GM23338 (cell line): ENCODE results near the gene CPNE4. TPM values are rescaled to one million over a fixed set of nuclear protein-coding genes. Genes with fewer than 3 reads are reported as not detected.

Experiments
- ATAC-seq: fragments of 200-7000 bp; cut with Tn5 transposase; 3 replicates; pipeline ENCODE4 v1.9.1; 2020
- DNase-seq: peaks from one replicate; pipeline ENCODE4 v3.0.0-alpha.2; 2015; ENCODE audit warnings: low spot score
- H2AFZ ChIP-seq: fragments of 200-600 bp; sonication (generic); 2 replicates; pipeline ENCODE4 v1.8.0; 2016; ENCODE audit warnings: antibody characterized with exemption, mild to moderate bottlenecking, moderate library complexity
- H3F3A ChIP-seq: fragments of 200-600 bp; sonication (generic); replicated peaks from 2 replicates; pipeline ENCODE4 v1.8.0; 2017; ENCODE audit warnings: antibody characterized with exemption, mixed run types, low read depth
- H3K27ac ChIP-seq: fragments of 200-600 bp; sonication (generic); 2 replicates; pipeline ENCODE4 v1.6.1; 2016; ENCODE audit warnings: low read depth
- H3K27me3 ChIP-seq: fragments of 200-600 bp; sonication (generic); 2 replicates; pipeline ENCODE4 v1.8.0; 2016; ENCODE audit warnings: mild to moderate bottlenecking, mixed run types, moderate library complexity; ENCODE audit not compliant: insufficient read depth
- H3K36me3 ChIP-seq: fragments of 200-600 bp; sonication (generic); 2 replicates; pipeline ENCODE4 v1.8.0; 2016; ENCODE audit warnings: mild to moderate bottlenecking; ENCODE audit not compliant: insufficient read depth
- H3K4me1 ChIP-seq: fragments of 200-600 bp; sonication (generic); 2 replicates; pipeline ENCODE4 v1.8.0; 2016; ENCODE audit warnings: mild to moderate bottlenecking, moderate library complexity; ENCODE audit not compliant: insufficient read depth
- H3K4me2 ChIP-seq: fragments of 200-600 bp; sonication (generic); 2 replicates; pipeline ENCODE4 v1.7.1; 2017; ENCODE audit warnings: mixed run types
- H3K4me3 ChIP-seq: fragments of 200-600 bp; sonication (generic); 2 replicates; pipeline ENCODE4 v1.6.1; 2016; ENCODE audit warnings: mixed run types
- H3K79me2 ChIP-seq: fragments of 200-600 bp; sonication (generic); replicated peaks from 2 replicates; pipeline ENCODE4 v1.8.0; 2017; ENCODE audit warnings: mild to moderate bottlenecking; ENCODE audit not compliant: insufficient read depth
- H3K9me2 ChIP-seq: fragments of 200-600 bp; sonication (generic); 2 replicates; pipeline ENCODE4 v1.8.0; 2017; ENCODE audit not compliant: insufficient read depth
- H4K20me1 ChIP-seq: fragments of 200-600 bp; sonication (generic); replicated peaks from 2 replicates; pipeline ENCODE4 v1.8.0; 2017; ENCODE audit warnings: mild to moderate bottlenecking; ENCODE audit not compliant: insufficient read depth
- H3K27ac Mint-ChIP-seq: 2 replicates; pipeline ENCODE4 v1.8.0; 2020; ENCODE audit warnings: inconsistent platforms, mild to moderate bottlenecking, moderate library complexity, mixed read lengths
- H3K27me3 Mint-ChIP-seq: 3 replicates; pipeline ENCODE4 v1.8.0; 2022; ENCODE audit warnings: low read depth, mild to moderate bottlenecking, moderate library complexity, mixed read lengths, inconsistent platforms; ENCODE audit not compliant: insufficient read depth, poor library complexity
- H3K36me3 Mint-ChIP-seq: 3 replicates; pipeline ENCODE4 v1.8.0; 2021; ENCODE audit warnings: low read depth, mild to moderate bottlenecking, inconsistent platforms, moderate library complexity, mixed read lengths
- H3K4me1 Mint-ChIP-seq: 3 replicates; pipeline ENCODE4 v1.8.0; 2020; ENCODE audit warnings: mild to moderate bottlenecking, inconsistent platforms, mixed read lengths
- H3K4me3 Mint-ChIP-seq: 3 replicates; pipeline ENCODE4 v1.8.0; 2021; ENCODE audit warnings: moderate library complexity, mild to moderate bottlenecking, inconsistent platforms, mixed read lengths
- H3K9me3 Mint-ChIP-seq: 3 replicates; pipeline ENCODE4 v1.8.0; 2020; ENCODE audit warnings: moderate library complexity, mild to moderate bottlenecking, inconsistent platforms, mixed read lengths
- ETS1 ChIP-seq: IDR thresholded peaks from 2 replicates; pipeline ENCODE4 v1.6.1; 2016; ENCODE audit warnings: antibody characterized with exemption
- EZH2 ChIP-seq: fragments of 200-600 bp; sonication (generic); IDR thresholded peaks from one replicate; pipeline ENCODE4 v1.8.0; 2017; ENCODE audit warnings: antibody characterized with exemption, mild to moderate bottlenecking, low read depth; ENCODE audit not compliant: unreplicated experiment
- JUNB ChIP-seq: IDR thresholded peaks from one replicate; pipeline ENCODE4 v1.6.1; 2016; ENCODE audit warnings: antibody characterized with exemption; ENCODE audit not compliant: unreplicated experiment
- NANOG ChIP-seq: IDR thresholded peaks from 2 replicates; pipeline ENCODE4 v1.6.1; 2016; ENCODE audit warnings: antibody characterized with exemption, borderline replicate concordance
- POLR2AphosphoS5 ChIP-seq: IDR thresholded peaks from 2 replicates; pipeline ENCODE4 v1.6.1; 2016; ENCODE audit warnings: antibody characterized with exemption, low read depth
- ZNF114 ChIP-seq: fragments of 250-450 bp; sonication (Bioruptor Pico); IDR thresholded peaks from 2 replicates; pipeline ENCODE4 v1.5.0; 2020; ENCODE audit warnings: mild to moderate bottlenecking, moderate library complexity
- ZNF462 ChIP-seq: fragments of 250-450 bp; sonication (Bioruptor Pico); IDR thresholded peaks from 2 replicates; pipeline ENCODE4 v1.5.0; 2020; ENCODE audit warnings: mild to moderate bottlenecking, moderate library complexity
- polyA plus RNA-seq: library from polyadenylated mRNA; unstranded; fragments of >200 nt; fragmentation: Nextera tagmentation; extraction: Ambion mirVana; gene quantifications from 2 replicates; pipeline ENCODE4 v1.2.1, GENCODE V29; 2016
- total RNA-seq: library from RNA; depleted of rRNA; stranded (reverse); fragments of >200 nt; shearing (Covaris generic); gene quantifications from 2 replicates; pipeline ENCODE4 v1.2.3, GENCODE V29; 2014

CPNE4 gene
- total and polyA plus RNA-seq, 2 experiments from 2014 or later = 2.0 to 6.5 TPM

DNA sequence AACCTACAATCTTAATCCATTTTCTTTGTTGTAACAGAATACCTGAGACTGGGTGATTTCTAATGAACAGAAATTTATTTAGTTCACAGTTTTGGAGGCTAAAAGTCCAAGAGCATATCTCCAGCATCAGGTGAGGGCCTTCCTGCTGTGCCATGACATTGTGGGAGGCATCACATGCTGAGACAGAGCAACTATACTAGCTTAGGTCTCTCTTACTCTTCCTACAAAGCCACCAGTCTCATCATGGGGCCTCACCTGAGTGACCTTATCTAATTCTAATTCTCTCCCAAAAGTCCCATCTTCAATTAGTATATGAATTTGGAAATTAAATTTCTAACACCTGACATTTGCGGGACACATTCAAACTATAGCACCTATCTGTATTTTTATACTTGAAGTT lies 285.0 kb downstream of the CPNE4 start:
- Mint-ChIP-seq H3K36me3 (no peaks in the 10 kb centered on the region), H3K27ac (no peak overlapping the region), H3K4me3 (no peak overlapping the region), H3K27me3 (no peaks in the 10 kb centered on the region), H3K9me3 (no peaks in the 10 kb centered on the region), H3K4me1 (peaks cover 17% of the 10 kb centered on the region; the same call in 2 of the 3 replicates)
- H3F3A ChIP-seq = no peaks in the 10 kb centered on the region
- no peak overlapping the region for H3K27ac ChIP-seq
- H4K20me1 ChIP-seq = no peaks in the 10 kb centered on the region
- DNase-seq (peak; percentile 13), ATAC-seq (peak; percentile 63)
- no peaks in the 10 kb centered on the region for H3K9me2 ChIP-seq
- no peaks in the 10 kb centered on the region for H3K79me2 ChIP-seq
- no peak overlapping the region for H3K4me2 ChIP-seq
- no peak overlapping the region for H2AFZ ChIP-seq
- TF ChIP-seq ZNF114 (CRISPR knock-in tag) = no peak
- TF ChIP-seq JUNB = no peak
- 0 out of 2 replicates have a peak, but pooled peaks have one; percentile 16 for TF ChIP-seq ZNF462 (CRISPR knock-in tag)
- TF ChIP-seq NANOG = no peak
- no peak for TF ChIP-seq ETS1
- TF ChIP-seq EZH2 = no peak
- TF ChIP-seq POLR2AphosphoS5 = no peak
- no peak overlapping the region for H3K4me3 ChIP-seq
- H3K36me3 ChIP-seq = no peaks in the 10 kb centered on the region
- H3K4me1 ChIP-seq = peaks cover 11% of the 10 kb centered on the region; the same call in 1 of the 2 replicates
- no peaks in the 10 kb centered on the region for H3K27me3 ChIP-seq
